GM12878 (cell line): ENCODE measurements around the gene AKAP13. TPM values are rescaled to one million over a fixed set of nuclear protein-coding genes. Genes with fewer than 3 reads are reported as not detected.

ENCODE experiments used
- BCLAF1 ChIP-seq: fragments of 450-650 bp; IDR thresholded peaks from 2 replicates; pipeline ENCODE4 v1.6.1; 2017; ENCODE audit warnings: antibody characterized with exemption, mild to moderate bottlenecking, moderate library complexity
- JUNB ChIP-seq: IDR thresholded peaks from 2 replicates; pipeline ENCODE4 v1.6.1; 2016; ENCODE audit warnings: antibody characterized with exemption, mild to moderate bottlenecking
- SIN3A ChIP-seq: IDR thresholded peaks from 2 replicates; pipeline ENCODE4 v1.6.1; 2012; ENCODE audit warnings: low read depth, low read length, improper control_type of control experiment
- polyA plus RNA-seq, 11 experiments: library from polyadenylated mRNA; depleted of rRNA in 4 of 11; unstranded in 6 of 11; stranded (reverse) in 5 of 11; fragments of >200 nt; fragmentation: Nextera tagmentation in 4 of 11; fragmentation: Illumina TruSeq in 1 of 11; extraction: Ambion mirVana in 4 of 11; extraction: Trizol in 1 of 11; gene quantifications; 1 replicate in 1 of 11; 2 replicates in 10 of 11; pipeline versions ENCODE4 v1.2.1 to v1.2.3, GENCODE V29; 2011 to 2016; ENCODE audit warnings: inconsistent platforms in 2 of 11, missing spikeins in 2 of 11, low read depth in 1 of 11
- total RNA-seq, 4 experiments: library from RNA; depleted of rRNA in 3 of 4; stranded (reverse); fragments of >200 nt in 3 of 4; fragmentation: Illumina TruSeq in 1 of 4; extraction: Trizol in 1 of 4; gene quantifications; 2 replicates each; pipeline versions ENCODE4 v1.2.1 to v1.2.3, GENCODE V29; 2013 to 2021
- TF ChIP-seq, protein P1 (sequence below): fragments of 450-650 bp; IDR thresholded peaks from 2 replicates; pipeline ENCODE4 v1.6.1; 2018; ENCODE audit warnings: borderline replicate concordance, mild to moderate bottlenecking; ENCODE audit not compliant: partially characterized antibody

The AKAP13 gene
- total and polyA plus RNA-seq, 10 of the 15 experiments (the other 5 are each of a cell fraction or from before 2014, with no cell fraction given) = 14.4 to 74.9 (median 55.1) TPM

DNA sequence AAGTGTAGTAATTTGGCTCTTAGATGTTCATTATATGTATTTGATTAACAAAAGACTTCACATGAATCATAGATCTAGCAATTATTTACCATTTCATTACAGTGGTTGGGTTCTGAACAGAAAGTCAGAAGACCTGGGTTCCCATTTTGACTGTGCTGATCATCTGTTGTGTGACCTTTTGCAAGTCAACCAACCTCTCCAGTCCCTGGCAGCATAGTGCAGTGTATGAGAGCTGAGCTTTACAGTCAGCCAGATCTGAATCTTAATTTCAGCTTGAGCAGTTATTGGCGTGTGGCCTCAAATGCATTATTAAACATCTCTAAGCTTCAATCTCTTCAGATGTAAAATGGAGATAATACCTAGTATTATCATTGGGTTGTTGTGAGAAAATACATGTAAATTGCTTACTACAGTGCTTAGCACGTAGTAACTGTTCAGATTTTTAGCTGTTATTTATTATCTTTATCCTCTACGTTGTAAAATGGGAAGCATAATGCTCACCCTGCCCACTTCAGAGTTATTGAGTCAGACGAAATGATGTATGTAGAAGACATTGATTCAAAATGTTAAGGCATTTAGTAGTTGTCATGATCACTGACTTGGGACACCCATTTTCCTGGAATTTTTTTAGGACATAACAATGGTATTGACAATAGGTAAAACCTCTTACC lies 310.3 kb downstream of the AKAP13 start (continued):
- TF ChIP-seq, protein P1, sequence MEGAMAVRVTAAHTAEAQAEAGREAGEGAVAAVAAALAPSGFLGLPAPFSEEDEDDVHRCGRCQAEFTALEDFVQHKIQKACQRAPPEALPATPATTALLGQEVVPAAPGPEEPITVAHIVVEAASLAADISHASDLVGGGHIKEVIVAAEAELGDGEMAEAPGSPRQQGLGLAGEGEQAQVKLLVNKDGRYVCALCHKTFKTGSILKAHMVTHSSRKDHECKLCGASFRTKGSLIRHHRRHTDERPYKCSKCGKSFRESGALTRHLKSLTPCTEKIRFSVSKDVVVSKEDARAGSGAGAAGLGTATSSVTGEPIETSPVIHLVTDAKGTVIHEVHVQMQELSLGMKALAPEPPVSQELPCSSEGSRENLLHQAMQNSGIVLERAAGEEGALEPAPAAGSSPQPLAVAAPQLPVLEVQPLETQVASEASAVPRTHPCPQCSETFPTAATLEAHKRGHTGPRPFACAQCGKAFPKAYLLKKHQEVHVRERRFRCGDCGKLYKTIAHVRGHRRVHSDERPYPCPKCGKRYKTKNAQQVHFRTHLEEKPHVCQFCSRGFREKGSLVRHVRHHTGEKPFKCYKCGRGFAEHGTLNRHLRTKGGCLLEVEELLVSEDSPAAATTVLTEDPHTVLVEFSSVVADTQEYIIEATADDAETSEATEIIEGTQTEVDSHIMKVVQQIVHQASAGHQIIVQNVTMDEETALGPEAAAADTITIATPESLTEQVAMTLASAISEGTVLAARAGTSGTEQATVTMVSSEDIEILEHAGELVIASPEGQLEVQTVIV = no peak
- 0 out of 2 replicates have a peak, but pooled peaks have one; percentile 47 for TF ChIP-seq SIN3A
- no peak for TF ChIP-seq BCLAF1
- peak; percentile 69 for TF ChIP-seq JUNB
